Nephron progenitor cell (in vitro differentiated cells): ENCODE measurements around the gene EN1.
A peak's percentile ranks its signal among the peaks of the same experiment; 100 is the strongest.

Experiments used
- DNase-seq: peaks from one replicate; pipeline ENCODE4 v3.0.0; 2021
- H3K27ac Mint-ChIP-seq: 2 replicates; pipeline ENCODE4 v1.8.0; 2021; ENCODE audit warnings: mild to moderate bottlenecking, moderate library complexity, mixed read lengths
- H3K27me3 Mint-ChIP-seq: 2 replicates; pipeline ENCODE4 v1.8.0; 2021; ENCODE audit warnings: mild to moderate bottlenecking, low read depth, mixed read lengths; ENCODE audit not compliant: poor library complexity
- H3K36me3 Mint-ChIP-seq: 2 replicates; pipeline ENCODE4 v1.8.0; 2021; ENCODE audit warnings: low read depth, mixed read lengths
- H3K4me1 Mint-ChIP-seq: 2 replicates; pipeline ENCODE4 v1.8.0; 2021; ENCODE audit warnings: mixed read lengths
- H3K4me3 Mint-ChIP-seq: 2 replicates; pipeline ENCODE4 v1.8.0; 2021; ENCODE audit warnings: mild to moderate bottlenecking, moderate library complexity, mixed read lengths
- H3K9me3 Mint-ChIP-seq: 2 replicates; pipeline ENCODE4 v1.8.0; 2021; ENCODE audit warnings: mild to moderate bottlenecking, moderate library complexity, mixed read lengths
- TF ChIP-seq, protein P1 (sequence below): fragments of 200-600 bp; sonication (generic); IDR thresholded peaks from 2 replicates; pipeline ENCODE4 v1.5.0; 2021; ENCODE audit warnings: antibody characterized with exemption

Gene EN1

GRCh38 chr2:118836411-118836930 lies 11.0 kb downstream of the EN1 start:
- Mint-ChIP-seq H3K27me3 (peaks cover 100% of the 10 kb centered on the region), H3K4me1 (peaks cover 26% of the 10 kb centered on the region)
- TF ChIP-seq, protein P1, sequence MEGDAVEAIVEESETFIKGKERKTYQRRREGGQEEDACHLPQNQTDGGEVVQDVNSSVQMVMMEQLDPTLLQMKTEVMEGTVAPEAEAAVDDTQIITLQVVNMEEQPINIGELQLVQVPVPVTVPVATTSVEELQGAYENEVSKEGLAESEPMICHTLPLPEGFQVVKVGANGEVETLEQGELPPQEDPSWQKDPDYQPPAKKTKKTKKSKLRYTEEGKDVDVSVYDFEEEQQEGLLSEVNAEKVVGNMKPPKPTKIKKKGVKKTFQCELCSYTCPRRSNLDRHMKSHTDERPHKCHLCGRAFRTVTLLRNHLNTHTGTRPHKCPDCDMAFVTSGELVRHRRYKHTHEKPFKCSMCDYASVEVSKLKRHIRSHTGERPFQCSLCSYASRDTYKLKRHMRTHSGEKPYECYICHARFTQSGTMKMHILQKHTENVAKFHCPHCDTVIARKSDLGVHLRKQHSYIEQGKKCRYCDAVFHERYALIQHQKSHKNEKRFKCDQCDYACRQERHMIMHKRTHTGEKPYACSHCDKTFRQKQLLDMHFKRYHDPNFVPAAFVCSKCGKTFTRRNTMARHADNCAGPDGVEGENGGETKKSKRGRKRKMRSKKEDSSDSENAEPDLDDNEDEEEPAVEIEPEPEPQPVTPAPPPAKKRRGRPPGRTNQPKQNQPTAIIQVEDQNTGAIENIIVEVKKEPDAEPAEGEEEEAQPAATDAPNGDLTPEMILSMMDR = no peak

GRCh38 chr2:118835746-118836410 lies 11.6 kb downstream of the EN1 start:
- Mint-ChIP-seq H3K36me3 (no peaks in the 10 kb centered on the region), H3K4me1 (peaks cover 26% of the 10 kb centered on the region), H3K4me3 (peak overlapping the region; percentile 85), H3K27me3 (peaks cover 100% of the 10 kb centered on the region), H3K9me3 (no peaks in the 10 kb centered on the region), H3K27ac (no peak overlapping the region)
- TF ChIP-seq, protein P1 = no peak
- DNase-seq = no peak

More at GRCh38 chr2:118836411-118836930, 11.0 kb downstream of the EN1 start:
- no peaks in the 10 kb centered on the region for H3K9me3 Mint-ChIP-seq
- DNase-seq = no peak
- no peak overlapping the region for H3K27ac Mint-ChIP-seq
- peak overlapping the region; percentile 85 for H3K4me3 Mint-ChIP-seq
- H3K36me3 Mint-ChIP-seq = no peaks in the 10 kb centered on the region

DNA sequence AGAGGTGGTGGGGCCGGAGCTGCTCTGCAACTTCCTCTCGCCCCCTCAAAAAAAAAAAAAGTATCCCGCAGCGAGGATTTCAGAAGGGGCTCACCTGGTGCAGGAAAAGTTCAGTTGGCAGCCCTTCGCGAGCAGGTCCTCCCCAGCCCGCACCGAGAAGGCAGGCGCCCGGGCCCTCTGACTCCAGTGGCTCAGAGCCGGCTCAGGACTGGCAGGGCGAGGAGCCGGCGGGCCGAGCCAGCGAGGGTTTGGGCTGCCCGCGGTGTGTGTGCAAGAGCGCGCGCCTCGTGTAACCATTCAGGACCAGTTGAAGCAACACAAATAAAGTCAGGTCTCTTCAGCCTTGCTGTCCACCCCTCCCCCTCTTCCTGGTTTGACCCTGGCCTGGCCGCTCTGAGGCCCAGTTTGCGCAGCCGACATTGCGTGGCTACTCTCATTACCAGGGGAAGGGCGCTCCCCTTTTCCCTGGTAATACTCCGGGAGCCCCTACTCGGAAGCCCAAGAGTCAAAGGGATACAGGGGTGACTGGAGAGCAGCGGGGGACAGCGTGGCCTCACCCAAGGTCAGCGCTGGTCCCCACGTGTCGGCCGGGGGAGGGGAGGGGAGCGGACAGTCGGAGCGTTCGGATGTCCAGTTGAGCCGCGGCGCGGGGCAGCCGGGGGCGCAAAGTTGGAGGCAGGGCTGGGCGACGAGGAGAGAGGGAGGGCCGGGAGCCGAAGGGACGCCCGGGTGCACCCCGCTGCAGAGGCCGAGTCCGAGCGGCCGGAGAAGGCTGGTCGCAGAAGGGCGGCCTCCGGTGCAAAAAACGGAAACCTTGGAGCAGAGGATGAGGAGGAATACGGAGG lies 12.3 kb downstream of the EN1 start:
- no peak overlapping the region for H3K27ac Mint-ChIP-seq
- DNase-seq = no peak
- peak overlapping the region; percentile 85 for H3K4me3 Mint-ChIP-seq

GRCh38 chr2:118834440-118834810 lies 13.0 kb downstream of the EN1 start:
- no peak for DNase-seq
- TF ChIP-seq, protein P1 = no peak
- peaks cover 26% of the 10 kb centered on the region for H3K4me1 Mint-ChIP-seq
- no peaks in the 10 kb centered on the region for H3K9me3 Mint-ChIP-seq
- H3K27me3 Mint-ChIP-seq = peaks cover 100% of the 10 kb centered on the region
- no peak overlapping the region for H3K27ac Mint-ChIP-seq
- no peaks in the 10 kb centered on the region for H3K36me3 Mint-ChIP-seq
- H3K4me3 Mint-ChIP-seq = peak overlapping the region; percentile 85

More for the DNA sequence above, 12.3 kb downstream of the EN1 start:
- TF ChIP-seq, protein P1 = no peak
- Mint-ChIP-seq H3K4me1 (peaks cover 26% of the 10 kb centered on the region), H3K36me3 (no peaks in the 10 kb centered on the region), H3K9me3 (no peaks in the 10 kb centered on the region), H3K27me3 (peaks cover 100% of the 10 kb centered on the region)

DNA sequence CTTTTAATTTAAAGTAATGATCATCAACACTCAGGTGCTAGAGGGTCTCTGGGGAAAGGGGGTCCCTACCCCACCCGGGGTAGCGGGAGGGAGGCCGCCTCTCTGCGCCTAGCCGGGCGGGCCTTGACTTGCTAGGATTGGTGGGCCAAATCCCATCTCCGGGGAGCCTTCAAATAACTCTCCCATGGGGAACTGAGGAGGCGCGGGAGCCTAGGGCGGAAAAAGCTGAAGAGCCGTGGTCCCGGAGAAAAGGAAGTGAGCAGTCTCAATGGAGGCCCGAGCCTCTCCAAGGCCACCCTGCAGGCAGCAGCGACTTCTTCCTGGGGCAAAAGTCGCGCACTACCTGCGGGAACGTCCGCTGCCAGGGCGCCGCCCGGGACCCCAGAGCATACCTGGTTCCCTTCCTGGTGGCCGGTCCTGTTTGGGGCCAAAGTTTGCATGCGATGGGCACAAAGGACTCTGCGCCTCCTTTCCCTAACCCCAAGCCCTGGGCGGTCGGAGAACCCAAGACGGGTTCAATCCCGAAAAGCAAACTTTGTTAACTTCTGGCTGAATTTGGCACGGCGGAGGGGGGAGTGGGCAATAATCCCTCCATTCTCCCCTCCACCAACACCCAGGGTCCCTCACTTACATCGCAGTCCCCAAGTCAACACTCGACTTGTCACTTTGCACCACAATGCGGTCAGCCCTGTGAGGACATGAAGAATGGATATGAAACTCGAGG lies 13.6 kb downstream of the EN1 start:
- no peaks in the 10 kb centered on the region for H3K9me3 Mint-ChIP-seq
- no peaks in the 10 kb centered on the region for H3K36me3 Mint-ChIP-seq
- peak overlapping the region; percentile 56 for H3K4me3 Mint-ChIP-seq
- TF ChIP-seq, protein P1 = no peak
- no peak overlapping the region for H3K27ac Mint-ChIP-seq
- peaks cover 26% of the 10 kb centered on the region for H3K4me1 Mint-ChIP-seq
- DNase-seq = no peak
- peaks cover 100% of the 10 kb centered on the region for H3K27me3 Mint-ChIP-seq
